Mononuclear cell (primary cell): ENCODE results near the gene ATP9B. TPM values are rescaled to one million over a fixed set of nuclear protein-coding genes. Genes with fewer than 3 reads are reported as not detected.

ENCODE experiments used
- H3K27me3 ChIP-seq: 2 replicates; pipeline ENCODE4 v1.6.0; 2011; ENCODE audit warnings: low read length, control low read depth; ENCODE audit not compliant: insufficient read depth
- H3K4me1 ChIP-seq: 2 replicates; pipeline ENCODE4 v1.5.1; 2011; ENCODE audit warnings: mild to moderate bottlenecking, low read length, control low read depth; ENCODE audit not compliant: insufficient read depth
- H3K4me3 ChIP-seq: 2 replicates; pipeline ENCODE4 v1.5.1; 2011; ENCODE audit warnings: mild to moderate bottlenecking, low read length, moderate library complexity
- H3K9me3 ChIP-seq: 2 replicates; pipeline ENCODE4 v1.5.1; 2011; ENCODE audit warnings: low read depth, mild to moderate bottlenecking, control low read depth, low read length
- total RNA-seq: library from RNA; depleted of rRNA; stranded (reverse); fragments of >200 nt; gene quantifications from one replicate; pipeline ENCODE4 v1.2.3, GENCODE V29; 2012

Gene ATP9B
- total RNA-seq, 1 donor = 84.2 TPM

GRCh38 chr18:79336556-79337142 is 267.5 kb downstream of the ATP9B start:
- no peak overlapping the region for H3K4me3 ChIP-seq
- no peaks in the 10 kb centered on the region for H3K4me1 ChIP-seq
- no peaks in the 10 kb centered on the region for H3K27me3 ChIP-seq
- no peaks in the 10 kb centered on the region for H3K9me3 ChIP-seq

- H3K4me3 ChIP-seq = no peak overlapping the region
- no peaks in the 10 kb centered on the region for H3K27me3 ChIP-seq
- no peaks in the 10 kb centered on the region for H3K9me3 ChIP-seq
- no peaks in the 10 kb centered on the region for H3K4me1 ChIP-seq
Observed at GRCh38 chr18:79337184-79337583, 268.0 kb downstream of the ATP9B start.

- no peaks in the 10 kb centered on the region for H3K27me3 ChIP-seq
- no peaks in the 10 kb centered on the region for H3K9me3 ChIP-seq
- no peak overlapping the region for H3K4me3 ChIP-seq
- no peaks in the 10 kb centered on the region for H3K4me1 ChIP-seq
Observed at GRCh38 chr18:79337620-79338019, 268.4 kb downstream of the ATP9B start.

DNA sequence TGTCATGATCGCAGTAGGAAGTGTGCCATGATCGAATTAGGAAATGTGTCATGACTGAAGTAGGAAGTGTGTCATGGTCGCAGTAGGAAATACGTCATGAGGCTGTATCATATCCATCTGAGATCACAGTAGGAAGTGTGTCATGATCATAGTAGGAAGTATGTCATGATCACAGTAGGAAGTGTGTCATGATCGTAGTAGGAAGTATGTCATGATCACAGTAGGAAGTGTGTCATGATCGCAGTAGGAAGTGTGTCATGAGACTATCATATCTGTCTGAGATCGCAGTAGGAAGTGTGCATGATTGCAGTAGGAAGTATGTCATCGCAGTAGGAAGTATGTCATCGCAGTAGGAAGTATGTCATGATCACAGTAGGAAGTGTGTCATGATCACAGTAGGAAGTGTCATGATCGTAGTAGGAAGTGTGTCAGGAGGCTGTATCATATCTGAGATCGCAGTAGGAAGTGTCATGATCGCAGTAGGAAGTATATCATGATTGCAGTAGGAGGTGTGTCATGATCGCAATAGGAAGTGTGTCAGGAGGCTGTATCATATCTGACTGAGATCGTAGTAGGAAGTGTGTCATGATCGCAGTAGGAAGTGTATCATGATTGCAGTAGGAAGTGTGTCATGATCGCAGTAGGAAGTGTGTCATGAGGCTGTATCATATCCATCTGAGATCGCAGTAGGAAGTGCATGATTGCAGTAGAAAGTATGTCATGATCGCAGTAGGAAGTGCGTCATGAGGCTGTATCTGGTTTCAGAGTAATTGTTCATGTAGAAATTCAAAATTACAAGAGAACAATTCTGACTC is 270.1 kb downstream of the ATP9B start:
- H3K4me3 ChIP-seq = no peak overlapping the region
- no peaks in the 10 kb centered on the region for H3K4me1 ChIP-seq
- H3K9me3 ChIP-seq = no peaks in the 10 kb centered on the region

DNA sequence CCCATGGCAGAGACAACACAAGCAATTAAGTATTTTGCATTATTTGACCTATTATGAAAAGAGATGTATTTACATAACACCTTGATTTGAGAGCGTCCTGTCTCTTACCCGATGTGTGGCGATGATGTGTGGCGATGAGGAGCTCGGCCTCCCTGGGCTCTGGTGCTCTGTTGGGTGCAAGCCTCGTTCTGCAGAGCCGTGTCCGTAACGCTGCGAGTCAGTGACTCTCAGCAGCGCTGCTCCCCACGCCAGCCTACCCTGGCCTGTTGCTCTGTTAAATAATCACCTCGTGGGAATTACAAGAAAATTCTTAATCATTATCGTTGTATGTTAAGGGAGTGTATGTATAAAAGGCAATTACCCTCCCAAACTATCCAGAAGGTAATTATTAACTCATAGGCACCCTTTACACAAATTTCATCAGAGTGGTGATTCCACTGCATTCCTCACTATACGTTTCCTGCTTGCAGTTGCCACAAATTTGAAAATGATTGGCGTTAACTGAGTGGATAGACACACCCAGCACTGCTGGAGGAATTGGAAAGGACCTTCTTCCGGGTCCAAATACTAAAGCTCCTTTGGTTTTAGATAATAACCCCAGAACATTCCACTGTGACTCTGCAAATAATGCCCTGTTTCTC is 274.5 kb downstream of the ATP9B start:
- no peaks in the 10 kb centered on the region for H3K9me3 ChIP-seq

More for the DNA sequence above, 270.1 kb downstream of the ATP9B start:
- no peaks in the 10 kb centered on the region for H3K27me3 ChIP-seq

GRCh38 chr18:79344208-79344581 is 275.0 kb downstream of the ATP9B start:
- Histone ChIP-seq H3K4me1 (no peaks in the 10 kb centered on the region), H3K27me3 (no peaks in the 10 kb centered on the region), H3K9me3 (no peaks in the 10 kb centered on the region), H3K4me3 (no peak overlapping the region)

More for the DNA sequence above, 274.5 kb downstream of the ATP9B start:
- Histone ChIP-seq H3K4me3 (no peak overlapping the region), H3K4me1 (no peaks in the 10 kb centered on the region), H3K27me3 (no peaks in the 10 kb centered on the region)

GRCh38 chr18:79345366-79345765 is 276.2 kb downstream of the ATP9B start:
- no peaks in the 10 kb centered on the region for H3K9me3 ChIP-seq
- no peaks in the 10 kb centered on the region for H3K4me1 ChIP-seq
- no peaks in the 10 kb centered on the region for H3K27me3 ChIP-seq
- H3K4me3 ChIP-seq = no peak overlapping the region

DNA sequence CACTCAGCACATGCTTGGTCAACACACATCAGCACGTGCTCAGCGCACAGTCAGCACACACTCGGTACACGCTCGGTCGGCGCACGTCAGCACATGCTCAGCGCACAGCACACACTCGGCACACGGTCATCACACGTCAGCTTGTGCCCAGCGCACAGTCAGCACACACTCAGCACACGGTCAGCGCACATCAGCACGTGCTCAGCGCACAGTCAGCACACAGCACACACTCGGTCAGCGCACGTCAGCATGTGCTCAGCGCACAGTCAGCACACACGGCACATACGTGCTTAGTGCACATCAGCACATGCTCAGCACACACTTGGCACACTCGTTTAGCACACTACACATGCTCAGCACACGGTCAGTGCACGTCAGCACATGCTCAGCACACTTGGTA is 276.8 kb downstream of the ATP9B start:
- no peak overlapping the region for H3K4me3 ChIP-seq
- no peaks in the 10 kb centered on the region for H3K27me3 ChIP-seq
- no peaks in the 10 kb centered on the region for H3K9me3 ChIP-seq
- no peaks in the 10 kb centered on the region for H3K4me1 ChIP-seq

DNA sequence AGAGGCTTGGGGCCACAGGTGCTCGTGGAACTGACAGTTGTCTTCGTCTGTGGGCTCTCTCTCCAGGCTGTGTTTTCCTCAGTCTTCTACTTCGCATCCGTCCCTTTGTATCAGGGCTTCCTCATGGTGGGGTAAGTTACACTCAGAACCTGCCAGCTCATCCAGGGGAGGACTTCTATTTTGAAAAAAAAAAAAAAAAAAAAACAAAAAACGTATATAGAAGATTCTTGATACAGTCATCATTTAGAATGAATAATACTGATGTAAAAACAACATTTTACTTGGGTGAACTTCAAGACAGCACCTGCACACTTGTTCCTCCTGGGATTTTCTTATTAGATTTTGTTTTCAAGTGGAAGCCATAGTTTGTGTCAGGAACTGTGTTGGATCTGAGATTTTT is 278.9 kb downstream of the ATP9B start:
- Histone ChIP-seq H3K9me3 (no peaks in the 10 kb centered on the region), H3K4me1 (no peaks in the 10 kb centered on the region), H3K4me3 (no peak overlapping the region), H3K27me3 (no peaks in the 10 kb centered on the region)

GRCh38 chr18:79352432-79352831 is 283.2 kb downstream of the ATP9B start:
- Histone ChIP-seq H3K9me3 (no peaks in the 10 kb centered on the region), H3K4me3 (no peak overlapping the region), H3K27me3 (no peaks in the 10 kb centered on the region), H3K4me1 (no peaks in the 10 kb centered on the region)

- no peaks in the 10 kb centered on the region for H3K27me3 ChIP-seq
- no peaks in the 10 kb centered on the region for H3K4me1 ChIP-seq
- no peak overlapping the region for H3K4me3 ChIP-seq
- H3K9me3 ChIP-seq = no peaks in the 10 kb centered on the region
Observed at GRCh38 chr18:79353267-79353666, 284.1 kb downstream of the ATP9B start.

DNA sequence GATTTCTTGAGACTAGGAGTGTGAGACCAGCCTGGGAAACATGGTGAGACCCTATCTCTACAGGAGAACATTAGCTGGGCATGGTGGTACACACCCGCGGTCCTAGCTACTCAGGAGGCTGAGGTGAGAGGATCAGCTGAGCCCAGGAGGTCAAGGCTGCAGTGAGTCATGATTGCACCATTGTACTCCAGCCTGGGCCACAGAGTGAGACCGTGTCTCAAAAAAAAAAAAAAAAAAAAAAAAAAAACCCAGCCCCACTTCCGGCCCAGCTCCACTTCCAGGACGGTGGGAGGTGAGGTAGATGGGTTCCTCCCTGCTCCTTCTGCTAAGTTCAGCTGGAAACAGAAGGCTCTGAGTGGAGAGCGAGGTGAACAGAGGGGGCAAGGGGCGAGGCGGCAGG is 285.2 kb downstream of the ATP9B start:
- Histone ChIP-seq H3K4me3 (no peak overlapping the region), H3K27me3 (no peaks in the 10 kb centered on the region), H3K4me1 (no peaks in the 10 kb centered on the region), H3K9me3 (no peaks in the 10 kb centered on the region)

GRCh38 chr18:79355433-79356335 is 286.5 kb downstream of the ATP9B start:
- no peaks in the 10 kb centered on the region for H3K4me1 ChIP-seq
- H3K27me3 ChIP-seq = no peaks in the 10 kb centered on the region
- H3K4me3 ChIP-seq = no peak overlapping the region
- no peaks in the 10 kb centered on the region for H3K9me3 ChIP-seq

- H3K27me3 ChIP-seq = no peaks in the 10 kb centered on the region
- no peak overlapping the region for H3K4me3 ChIP-seq
- no peaks in the 10 kb centered on the region for H3K9me3 ChIP-seq
- H3K4me1 ChIP-seq = no peaks in the 10 kb centered on the region
Observed at GRCh38 chr18:79356435-79356834, 287.2 kb downstream of the ATP9B start.

- H3K9me3 ChIP-seq = no peaks in the 10 kb centered on the region
- H3K27me3 ChIP-seq = no peaks in the 10 kb centered on the region
- no peak overlapping the region for H3K4me3 ChIP-seq
- H3K4me1 ChIP-seq = no peaks in the 10 kb centered on the region
Observed at GRCh38 chr18:79360933-79361332, 291.7 kb downstream of the ATP9B start.
